ENCODE results near the gene TBCEL.
"Not testable (repeated sequence)": the region's sequence is repeated elsewhere in the genome, so short reads cannot be mapped to it uniquely, and the experiment has no call there.

Gene TBCEL

GRCh38 chr11:121029153-121029552, 5.3 kb downstream of the TBCEL start:
- no peak for DNase-seq (ENCODE audit: low read depth, low spot score)

GRCh38 chr11:121029813-121030445, 6.0 kb downstream of the TBCEL start:
- DNase-seq (ENCODE audit: low read depth, low spot score): no peak

GRCh38 chr11:121031167-121031566, 7.3 kb downstream of the TBCEL start:
- no peak for DNase-seq (ENCODE audit: low read depth, low spot score)

- not testable (repeated sequence) for DNase-seq (ENCODE audit: low read depth, low spot score)
These were observed 7.7 kb downstream of the TBCEL start for GRCh38 chr11:121031648-121032047.

DNA sequence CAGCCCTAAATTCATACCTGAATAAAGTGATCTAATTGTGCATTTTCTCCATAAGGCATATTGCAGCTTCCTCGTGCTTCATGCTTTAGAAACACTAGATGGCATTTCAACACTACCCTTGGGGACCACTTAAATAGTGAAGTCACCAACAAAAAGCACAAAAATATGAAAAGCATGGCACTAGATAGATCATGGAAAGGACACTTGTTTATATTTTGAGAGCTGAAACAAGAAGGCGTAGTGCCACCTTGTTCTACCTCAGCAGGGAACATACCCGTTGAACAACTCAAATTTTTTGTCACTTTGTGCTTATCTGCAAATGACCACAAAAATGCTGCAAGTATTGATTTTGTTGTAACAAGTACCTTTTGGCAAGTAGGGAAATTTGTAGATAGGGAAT, 8.6 kb downstream of the TBCEL start:
- peak; percentile 5 for DNase-seq (ENCODE audit: low read depth, low spot score)

DNA sequence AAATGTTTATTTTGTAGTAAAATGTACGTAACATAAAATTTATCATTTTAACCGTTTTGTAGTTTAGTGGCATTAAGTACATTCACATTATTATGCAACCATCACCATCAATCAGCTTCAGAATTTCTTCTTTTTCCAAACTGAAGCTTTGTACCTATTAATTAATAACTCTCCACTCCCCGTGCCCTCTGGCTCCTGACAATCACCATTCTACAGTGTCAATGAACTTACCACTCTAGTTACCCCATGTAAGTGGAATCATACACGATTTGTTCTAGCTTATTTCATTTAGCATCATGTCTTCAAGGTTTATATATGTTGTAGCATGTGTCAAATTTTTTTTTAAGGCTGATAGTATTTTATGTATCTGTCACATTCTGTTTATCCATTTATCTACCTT, 9.7 kb downstream of the TBCEL start:
- DNase-seq (ENCODE audit: low read depth, low spot score): no peak

DNA sequence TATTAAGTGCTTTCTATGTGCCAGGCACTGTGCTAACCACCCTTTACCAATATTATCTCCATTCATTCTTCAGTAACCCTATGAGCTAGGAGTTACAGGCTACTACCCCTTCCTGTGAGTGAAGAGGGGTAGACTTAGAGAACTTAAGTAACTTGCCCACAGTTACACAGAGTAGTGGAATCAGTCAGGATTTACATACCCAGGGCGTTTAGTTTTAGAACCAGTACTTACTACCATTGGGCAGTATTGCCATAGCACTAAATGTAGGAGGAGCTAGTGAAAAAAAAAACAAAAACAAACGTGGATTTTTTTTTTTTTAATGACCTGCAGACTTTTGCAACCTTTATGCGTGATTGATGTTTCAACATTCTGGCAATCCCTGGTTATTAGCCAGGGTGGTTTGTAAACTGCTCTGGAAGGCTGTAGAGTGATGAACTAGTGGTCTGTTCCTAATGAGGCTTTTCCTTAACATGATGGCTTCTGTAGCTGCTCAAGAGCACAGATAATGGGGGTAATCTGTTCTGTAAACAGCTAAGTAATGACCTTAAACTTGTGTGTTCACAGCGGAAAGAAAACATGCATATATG, 11.4 kb downstream of the TBCEL start:
- DNase-seq (ENCODE audit: low read depth, low spot score): peak; percentile 23

DNA sequence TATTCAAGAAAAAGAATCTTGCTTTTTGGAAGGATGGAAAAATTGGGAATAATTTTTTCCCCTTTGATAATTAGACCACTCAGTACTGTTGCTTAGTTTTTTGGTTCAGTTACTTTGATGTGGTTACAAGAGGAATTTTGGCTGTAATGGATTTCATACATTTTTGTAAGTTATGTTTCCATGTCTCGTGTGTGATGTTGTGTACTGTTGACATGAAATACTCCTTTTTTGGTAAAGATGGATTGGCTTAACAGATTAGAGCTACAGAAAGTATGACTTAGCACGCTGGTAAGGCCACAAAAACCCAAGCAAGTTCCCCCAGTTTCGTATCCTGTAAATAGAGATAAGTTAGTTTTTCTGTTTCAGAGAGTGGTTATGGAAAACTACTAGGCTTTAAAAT, 11.9 kb downstream of the TBCEL start:
- peak; percentile 51 for DNase-seq (ENCODE audit: low read depth, low spot score)

- DNase-seq (ENCODE audit: low read depth, low spot score): no peak
These were observed 13.1 kb downstream of the TBCEL start for GRCh38 chr11:121037016-121037415.

GRCh38 chr11:121038648-121039409, 14.9 kb downstream of the TBCEL start:
- DNase-seq (ENCODE audit: low read depth, low spot score): no peak

DNA sequence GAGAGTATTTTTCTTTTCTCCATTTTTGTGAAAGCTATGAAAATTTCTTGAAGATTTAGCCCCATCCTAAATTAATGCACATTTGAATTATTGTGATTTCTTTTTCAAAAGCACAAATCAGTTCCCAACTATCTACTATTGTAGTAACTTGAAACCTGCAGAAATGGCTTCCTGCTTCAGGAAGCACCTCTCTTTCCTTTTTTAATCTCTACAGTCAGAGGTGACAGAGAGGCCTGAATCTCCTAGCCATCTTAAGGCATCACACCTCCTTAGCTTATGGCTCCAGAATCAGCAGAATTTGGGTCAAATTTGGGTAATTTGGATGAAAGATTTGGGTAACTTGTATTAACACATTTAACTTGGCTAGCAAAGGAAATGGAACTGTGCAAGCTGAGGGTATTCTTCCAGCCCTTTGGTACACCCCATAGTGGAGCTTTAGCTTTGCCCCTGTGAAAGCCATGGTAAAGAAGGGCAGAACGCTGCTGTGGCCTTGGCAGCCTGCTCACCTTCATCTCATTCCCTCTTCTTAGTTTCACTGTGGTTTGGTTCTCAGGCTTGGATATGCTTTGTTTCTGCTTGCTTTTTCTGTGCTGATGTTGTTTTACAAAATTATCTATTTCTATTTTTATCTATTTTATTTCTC, 16.2 kb downstream of the TBCEL start:
- DNase-seq (ENCODE audit: low read depth, low spot score): no peak

GRCh38 chr11:121040614-121041002, 16.7 kb downstream of the TBCEL start:
- DNase-seq (ENCODE audit: low read depth, low spot score): no peak

- DNase-seq (ENCODE audit: low read depth, low spot score): no peak
These were observed 17.2 kb downstream of the TBCEL start for GRCh38 chr11:121041072-121041471.

- no peak for DNase-seq (ENCODE audit: low read depth, low spot score)
These were observed 18.4 kb downstream of the TBCEL start for GRCh38 chr11:121042296-121042695.

DNA sequence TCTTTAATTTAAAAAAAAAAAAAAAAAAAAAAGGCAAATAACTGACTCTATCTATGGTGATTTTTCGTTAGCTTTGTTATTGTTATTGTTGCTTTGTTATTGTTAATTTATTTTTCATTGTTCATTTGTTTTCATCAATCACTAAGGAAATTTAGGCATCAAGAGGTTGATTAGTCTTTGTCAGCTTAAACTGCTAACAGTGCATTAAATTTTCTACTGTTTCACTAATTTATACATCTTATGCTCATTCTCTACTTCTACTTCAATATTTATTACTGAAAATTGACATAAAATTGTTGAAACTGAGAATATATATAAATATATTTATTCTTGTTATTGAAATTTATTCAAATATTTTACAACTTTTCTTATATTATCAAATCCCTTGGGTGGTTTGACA, 24.0 kb downstream of the TBCEL start:
- DNase-seq (ENCODE audit: low read depth, low spot score): no peak

GRCh38 chr11:121048464-121049233, 24.7 kb downstream of the TBCEL start:
- no peak for DNase-seq (ENCODE audit: low read depth, low spot score)

DNA sequence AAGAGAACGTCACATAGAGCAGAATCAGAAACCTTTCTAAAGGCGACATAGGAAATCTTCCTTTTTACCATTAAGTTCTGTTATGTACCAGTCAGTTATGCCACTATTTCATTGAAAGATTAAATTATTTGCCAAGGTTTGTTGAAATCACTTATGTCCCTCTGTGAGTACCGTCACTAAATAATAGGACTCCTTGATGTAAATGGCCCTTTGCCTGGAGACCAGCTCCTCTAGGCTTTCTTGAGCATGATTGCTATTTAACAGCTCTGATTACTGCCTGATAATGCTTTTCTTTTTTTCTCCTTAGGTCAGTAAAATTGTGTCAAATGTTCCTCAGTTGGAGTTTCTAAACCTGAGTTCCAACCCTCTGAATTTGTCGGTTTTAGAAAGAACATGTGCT, 29.3 kb downstream of the TBCEL start:
- no peak for DNase-seq (ENCODE audit: low read depth, low spot score)

DNA sequence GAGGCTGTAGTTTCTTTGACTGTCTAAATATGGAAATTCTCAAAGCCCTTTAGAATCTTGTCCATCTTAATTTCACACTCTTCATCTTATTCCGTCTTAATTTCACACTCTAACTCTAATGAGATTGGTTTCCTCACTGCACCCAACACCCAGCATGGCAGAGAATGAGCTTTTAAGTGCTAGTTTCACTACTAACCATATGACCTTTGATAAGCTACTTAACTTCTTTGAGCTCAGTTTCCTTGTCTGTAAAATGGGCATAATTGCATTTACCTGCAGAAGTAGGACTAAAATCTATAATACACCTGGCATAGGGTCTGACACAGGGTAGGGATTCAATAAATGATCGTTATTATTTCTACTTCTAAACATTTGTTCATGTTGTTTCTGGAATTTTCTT, 30.4 kb downstream of the TBCEL start:
- no peak for DNase-seq (ENCODE audit: low read depth, low spot score)

- no peak for DNase-seq (ENCODE audit: low read depth, low spot score)
These were observed 31.2 kb downstream of the TBCEL start for GRCh38 chr11:121055076-121055475.

DNA sequence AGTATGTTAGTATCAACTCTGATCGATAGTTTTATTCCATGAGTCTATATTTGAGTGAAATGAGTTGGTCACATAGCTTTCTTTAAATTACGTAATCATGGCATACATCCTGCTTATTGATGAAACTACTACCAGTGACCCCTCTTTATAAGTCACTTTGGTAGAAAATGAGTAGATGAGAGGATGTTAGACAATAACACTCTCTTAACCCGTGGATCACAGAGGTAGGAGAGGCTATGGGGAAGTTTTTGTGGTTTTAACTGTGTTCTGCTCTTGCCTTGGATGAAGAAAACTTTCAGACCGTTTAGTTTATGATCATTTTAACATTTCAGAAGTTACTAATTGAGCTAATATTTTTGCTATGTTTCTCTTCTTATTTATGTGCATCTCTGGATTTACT, 34.0 kb downstream of the TBCEL start:
- no peak for DNase-seq (ENCODE audit: low read depth, low spot score)

- no peak for DNase-seq (ENCODE audit: low read depth, low spot score)
These were observed 35.0 kb downstream of the TBCEL start for GRCh38 chr11:121058941-121059340.

GRCh38 chr11:121059605-121060004, 35.7 kb downstream of the TBCEL start:
- DNase-seq (ENCODE audit: low read depth, low spot score): no peak
